H9 (cell line): ENCODE results near the gene GGA2. TPM values are rescaled to one million over a fixed set of nuclear protein-coding genes. Genes with fewer than 3 reads are reported as not detected.

Experiments
- DNase-seq: peaks from one replicate; pipeline ENCODE4 v3.0.0-alpha.2; 2017
- H2AFZ ChIP-seq: one replicate; pipeline ENCODE4 v1.6.1; 2013; ENCODE audit warnings: mild to moderate bottlenecking, low read length, control low read depth, moderate library complexity
- H2AK5ac ChIP-seq: 2 replicates; pipeline ENCODE4 v1.6.1; 2013; ENCODE audit warnings: low read length, control low read depth, mixed read lengths; ENCODE audit not compliant: insufficient read length
- H2BK120ac ChIP-seq: one replicate; pipeline ENCODE4 v1.6.1; 2013; ENCODE audit warnings: low read depth, mild to moderate bottlenecking, low read length, control low read depth, inconsistent platforms; ENCODE audit not compliant: poor library complexity, severe bottlenecking
- H2BK12ac ChIP-seq: 2 replicates; pipeline ENCODE4 v1.6.1; 2013; ENCODE audit warnings: low read length, control low read depth, mixed read lengths, low read depth; ENCODE audit not compliant: insufficient read length
- H2BK15ac ChIP-seq: 2 replicates; pipeline ENCODE4 v1.6.1; 2013; ENCODE audit warnings: low read depth, low read length, control low read depth
- H2BK20ac ChIP-seq: one replicate; pipeline ENCODE4 v1.6.1; 2013; ENCODE audit warnings: low read depth, mild to moderate bottlenecking, low read length, control low read depth, inconsistent platforms; ENCODE audit not compliant: poor library complexity, severe bottlenecking
- H2BK5ac ChIP-seq: 2 replicates; pipeline ENCODE4 v1.6.1; 2013; ENCODE audit warnings: low read length, control low read depth, mixed read lengths; ENCODE audit not compliant: insufficient read length
- H3K14ac ChIP-seq: 2 replicates; pipeline ENCODE4 v1.6.1; 2013; ENCODE audit warnings: low read length, control low read depth; ENCODE audit not compliant: insufficient read depth
- H3K18ac ChIP-seq: 2 replicates; pipeline ENCODE4 v1.6.1; 2013; ENCODE audit warnings: low read depth, mild to moderate bottlenecking, mixed read lengths, low read length, control low read depth; ENCODE audit not compliant: insufficient read length
- H3K23ac ChIP-seq: 2 replicates; pipeline ENCODE4 v1.6.1; 2013; ENCODE audit warnings: low read length, control low read depth, mixed read lengths, low read depth; ENCODE audit not compliant: insufficient read length
- H3K23me2 ChIP-seq: 2 replicates; pipeline ENCODE4 v1.6.1; 2013; ENCODE audit warnings: low read depth, mild to moderate bottlenecking, mixed read lengths, low read length, control low read depth; ENCODE audit not compliant: insufficient read length, poor library complexity, severe bottlenecking
- H3K27ac ChIP-seq: 2 replicates; pipeline ENCODE4 v1.5.1; 2013; ENCODE audit warnings: low read length, control low read depth, mixed read lengths, low read depth; ENCODE audit not compliant: insufficient read length
- H3K27me3 ChIP-seq: 2 replicates; pipeline ENCODE4 v1.6.1; 2013; ENCODE audit warnings: low read length, control low read depth, inconsistent platforms; ENCODE audit not compliant: insufficient read depth
- H3K4ac ChIP-seq: 2 replicates; pipeline ENCODE4 v1.6.1; 2013; ENCODE audit warnings: low read depth, mild to moderate bottlenecking, control low read depth, inconsistent platforms, low read length, moderate library complexity
- H3K4me1 ChIP-seq: 2 replicates; pipeline ENCODE4 v1.6.1; 2013; ENCODE audit warnings: low read length, control low read depth, inconsistent platforms; ENCODE audit not compliant: insufficient read depth
- H3K4me2 ChIP-seq: 2 replicates; pipeline ENCODE4 v1.6.1; 2013; ENCODE audit warnings: low read length, control low read depth, mixed read lengths; ENCODE audit not compliant: insufficient read length, insufficient read depth
- H3K56ac ChIP-seq: 2 replicates; pipeline ENCODE4 v1.6.1; 2013; ENCODE audit warnings: low read depth, mild to moderate bottlenecking, mixed read lengths, low read length, control low read depth; ENCODE audit not compliant: insufficient read length
- H3K79me1 ChIP-seq: 2 replicates; pipeline ENCODE4 v1.6.1; 2013; ENCODE audit warnings: low read depth, mild to moderate bottlenecking, moderate library complexity, low read length, control low read depth, inconsistent platforms; ENCODE audit not compliant: insufficient read depth, poor library complexity, severe bottlenecking
- H3K79me2 ChIP-seq: 2 replicates; pipeline ENCODE4 v1.6.1; 2013; ENCODE audit warnings: low read length, control low read depth, inconsistent platforms; ENCODE audit not compliant: insufficient read depth
- H3K9ac ChIP-seq: 2 replicates; pipeline ENCODE4 v1.6.1; 2013; ENCODE audit warnings: low read length, control low read depth, mixed read lengths; ENCODE audit not compliant: insufficient read length; ENCODE audit errors: extremely low read depth
- H3K9me3 ChIP-seq: one replicate; pipeline ENCODE4 v1.6.1; 2013; ENCODE audit warnings: low read depth, low read length, inconsistent platforms; ENCODE audit not compliant: control insufficient read depth
- H3T11ph ChIP-seq: one replicate; pipeline ENCODE4 v1.6.1; 2013; ENCODE audit warnings: mild to moderate bottlenecking, low read length, control low read depth, inconsistent platforms
- H4K20me1 ChIP-seq: one replicate; pipeline ENCODE4 v1.6.1; 2013; ENCODE audit not compliant: control insufficient read depth, insufficient read length, insufficient read depth
- H4K5ac ChIP-seq: 2 replicates; pipeline ENCODE4 v1.6.1; 2013; ENCODE audit warnings: low read depth, mild to moderate bottlenecking, mixed read lengths, low read length, control low read depth; ENCODE audit not compliant: insufficient read length
- H4K8ac ChIP-seq: replicated peaks from 2 replicates; pipeline ENCODE4 v1.6.1; 2013; ENCODE audit warnings: low read length, control low read depth, mixed read lengths, low read depth; ENCODE audit not compliant: insufficient read length
- H4K91ac ChIP-seq: 2 replicates; pipeline ENCODE4 v1.6.1; 2013; ENCODE audit warnings: low read depth, mild to moderate bottlenecking, moderate library complexity, mixed read lengths, low read length, control low read depth; ENCODE audit not compliant: insufficient read length
- H3K27ac Mint-ChIP-seq, 3 experiments: 2 replicates in 2 of 3; 3 replicates in 1 of 3; pipeline ENCODE4 v1.8.0; 2020 to 2021; ENCODE audit warnings: mixed read lengths in 3 of 3, mild to moderate bottlenecking in 1 of 3, moderate library complexity in 1 of 3
- H3K27me3 Mint-ChIP-seq: 2 replicates; pipeline ENCODE4 v1.8.0; 2021; ENCODE audit warnings: low read depth, mild to moderate bottlenecking, moderate library complexity, mixed read lengths
- H3K36me3 Mint-ChIP-seq, 3 experiments: 2 replicates in 2 of 3; 3 replicates in 1 of 3; pipeline ENCODE4 v1.8.0; 2020 to 2021; ENCODE audit warnings: low read depth in 3 of 3, mixed read lengths in 3 of 3; ENCODE audit not compliant: insufficient read depth in 1 of 3
- H3K4me1 Mint-ChIP-seq, 2 experiments: 2 replicates each; pipeline ENCODE4 v1.8.0; 2020; ENCODE audit warnings: mixed read lengths in 2 of 2
- H3K4me3 Mint-ChIP-seq, 2 experiments: 2 replicates in 1 of 2; 3 replicates in 1 of 2; pipeline ENCODE4 v1.8.0; 2020 to 2021; ENCODE audit warnings: mild to moderate bottlenecking in 2 of 2, mixed read lengths in 2 of 2, moderate library complexity in 1 of 2
- H3K9me3 Mint-ChIP-seq, 2 experiments: 2 replicates in 1 of 2; 3 replicates in 1 of 2; pipeline ENCODE4 v1.8.0; 2020; ENCODE audit warnings: mild to moderate bottlenecking in 2 of 2, mixed read lengths in 2 of 2, moderate library complexity in 1 of 2
- WGBS: extraction: QIAGEN DNeasy Blood & Tissue Kit; methylation state at CpG from one replicate; pipeline ENCODE4 v1.1.7; 2013; ENCODE audit warnings: missing lambda C conversion rate, low lambda C conversion rate, mixed read lengths; ENCODE audit not compliant: insufficient read length; ENCODE audit errors: extremely low coverage; 5-methylcytosine and 5-hydroxymethylcytosine counted together
- total RNA-seq: library from RNA; stranded (reverse); gene quantifications from 2 replicates; pipeline ENCODE4 v1.2.1, GENCODE V29; 2021
- TF ChIP-seq, protein P1 (sequence below): fragments of 200-600 bp; sonication (generic); conservative IDR thresholded peaks from 3 replicates; pipeline ENCODE4 v1.8.0; 2021; ENCODE audit warnings: antibody characterized with exemption, mild to moderate bottlenecking

Gene GGA2
- total RNA-seq, 1 experiment from 2014 or later = 143 TPM

DNA sequence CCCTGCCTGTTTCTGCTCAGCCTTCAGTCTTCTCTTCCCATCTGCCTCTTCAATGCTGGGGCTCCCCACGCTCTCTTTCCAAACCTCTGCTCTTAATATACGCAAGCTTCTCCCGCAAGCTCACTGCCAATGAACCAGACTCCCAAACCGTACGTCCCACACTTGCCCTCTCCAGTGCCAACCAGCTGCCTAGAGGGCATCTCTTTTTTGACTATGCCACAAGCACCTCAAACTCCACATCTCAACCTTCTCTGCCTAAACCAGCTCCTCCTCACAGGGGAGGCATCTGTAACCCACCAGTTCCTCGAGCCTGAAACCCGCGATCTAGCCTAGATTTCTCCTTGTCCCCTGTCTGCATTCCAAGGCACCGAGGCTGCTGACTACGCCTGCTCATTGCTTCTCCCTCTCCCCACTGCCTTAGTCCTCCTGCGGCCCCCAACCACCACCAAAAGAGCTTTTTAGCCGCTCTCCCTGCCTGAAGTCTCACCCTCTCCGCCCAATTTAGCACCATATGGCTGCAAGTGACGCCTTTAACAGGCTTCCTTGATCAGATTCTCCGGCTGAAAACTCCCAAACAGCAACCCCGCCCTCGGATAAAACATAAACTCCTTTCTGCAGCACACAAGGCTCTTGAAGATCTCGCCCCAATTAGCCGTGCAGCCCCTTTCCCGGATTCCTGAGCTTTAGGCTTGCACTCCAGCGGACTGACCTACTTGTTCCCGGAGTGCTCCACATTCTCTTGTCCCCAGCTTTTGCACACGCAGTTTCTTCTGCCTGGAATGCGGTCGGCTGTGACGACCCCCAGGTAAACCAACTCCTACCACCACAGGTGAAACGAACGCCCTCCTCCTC, 1.5 kb downstream of the GGA2 start:
- Histone ChIP-seq H2BK12ac (no peak overlapping the region), H3K27me3 (no peaks in the 10 kb centered on the region), H2BK20ac (no peak overlapping the region), H2BK15ac (no peak overlapping the region), H3K56ac (no peak overlapping the region), H3T11ph (no peak overlapping the region), H4K91ac (no peak overlapping the region), H2AK5ac (no peak overlapping the region), H3K9ac (peak overlapping the region; percentile 65), H3K4me1 (peaks cover 2% of the 10 kb centered on the region; the same call in 1 of the 2 replicates), H3K23me2 (peaks cover 14% of the 10 kb centered on the region), H3K4me2 (peak overlapping the region; percentile 98), H3K79me2 (peaks cover 41% of the 10 kb centered on the region; the same call in 1 of the 2 replicates), H4K20me1 (no peaks in the 10 kb centered on the region), H3K9me3 (no peaks in the 10 kb centered on the region), H3K4ac (no peak overlapping the region), H3K23ac (no peak overlapping the region), H3K14ac (peak overlapping the region; percentile 23; the same call in 1 of the 2 replicates), H3K79me1 (peaks cover 15% of the 10 kb centered on the region), H2BK120ac (no peak overlapping the region), H4K5ac (no peak overlapping the region), H3K27ac (no peak overlapping the region), H2BK5ac (no peak overlapping the region), H3K18ac (no peak overlapping the region), H2AFZ (no peak overlapping the region), H4K8ac (no peak overlapping the region)
- H3K27ac Mint-ChIP-seq = peak overlapping the region; percentile 29 to 75 (median 63)
- no peaks in the 10 kb centered on the region for H3K27me3 Mint-ChIP-seq
- peak; percentile 43 for DNase-seq
- no CpG with 5 or more reads among the region's 28 CpGs for WGBS
- H3K36me3 Mint-ChIP-seq = peaks cover 11 to 27% (median 22%) of the 10 kb centered on the region in 3 experiments; a peak in 6 of 7 replicates
- peaks cover 0 to 7% of the 10 kb centered on the region in 2 experiments; a peak in 1 of 5 replicates for H3K9me3 Mint-ChIP-seq
- H3K4me1 Mint-ChIP-seq = peaks cover 37 to 39% of the 10 kb centered on the region in 2 experiments
- TF ChIP-seq, protein P1, sequence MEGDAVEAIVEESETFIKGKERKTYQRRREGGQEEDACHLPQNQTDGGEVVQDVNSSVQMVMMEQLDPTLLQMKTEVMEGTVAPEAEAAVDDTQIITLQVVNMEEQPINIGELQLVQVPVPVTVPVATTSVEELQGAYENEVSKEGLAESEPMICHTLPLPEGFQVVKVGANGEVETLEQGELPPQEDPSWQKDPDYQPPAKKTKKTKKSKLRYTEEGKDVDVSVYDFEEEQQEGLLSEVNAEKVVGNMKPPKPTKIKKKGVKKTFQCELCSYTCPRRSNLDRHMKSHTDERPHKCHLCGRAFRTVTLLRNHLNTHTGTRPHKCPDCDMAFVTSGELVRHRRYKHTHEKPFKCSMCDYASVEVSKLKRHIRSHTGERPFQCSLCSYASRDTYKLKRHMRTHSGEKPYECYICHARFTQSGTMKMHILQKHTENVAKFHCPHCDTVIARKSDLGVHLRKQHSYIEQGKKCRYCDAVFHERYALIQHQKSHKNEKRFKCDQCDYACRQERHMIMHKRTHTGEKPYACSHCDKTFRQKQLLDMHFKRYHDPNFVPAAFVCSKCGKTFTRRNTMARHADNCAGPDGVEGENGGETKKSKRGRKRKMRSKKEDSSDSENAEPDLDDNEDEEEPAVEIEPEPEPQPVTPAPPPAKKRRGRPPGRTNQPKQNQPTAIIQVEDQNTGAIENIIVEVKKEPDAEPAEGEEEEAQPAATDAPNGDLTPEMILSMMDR = no peak
- peak overlapping the region; percentile 86 to 88 for H3K4me3 Mint-ChIP-seq
